PC-3 (cell line): Measurements from ENCODE around the gene CHKA. TPM values are rescaled to one million over a fixed set of nuclear protein-coding genes. Genes with fewer than 3 reads are reported as not detected.

ENCODE experiments used
- ATAC-seq: fragments of 200-7000 bp; cut with Tn5 transposase; 2 replicates; pipeline ENCODE4 v1.9.1; 2020; ENCODE audit warnings: mild to moderate bottlenecking, moderate library complexity
- BruUV-seq: library from RNA; stranded (reverse); fragments of 400-500 nt; replicated peaks from 2 replicates; lab custom pipeline; 2021; lab: Mats Ljungman, UMichigan
- CTCF ChIA-PET: fragments of 300-600 bp; sonication (Branson Sonifier 250); formaldehyde crosslinking; loops from one replicate; lab custom pipeline; 2022; ENCODE audit warnings: antibody characterized with exemption; lab: Charles Lee
- POLR2A ChIA-PET: fragments of 300-600 bp; sonication (Branson Sonifier 250); formaldehyde crosslinking; loops from one replicate; lab custom pipeline; 2022; ENCODE audit warnings: antibody characterized with exemption; ENCODE audit not compliant: unreplicated experiment; lab: Charles Lee
- DNase-seq: peaks from one replicate; pipeline ENCODE4 v3.0.0-alpha.2; 2015
- H2AFZ ChIP-seq: fragments of 300-600 bp; sonication (generic); 2 replicates; pipeline ENCODE4 v1.6.0; 2016; ENCODE audit warnings: antibody characterized with exemption, low read length
- H3F3A ChIP-seq: fragments of 300-600 bp; sonication (generic); one replicate; pipeline ENCODE4 v1.6.0; 2017; ENCODE audit warnings: antibody characterized with exemption, low read length, control low read depth, mild to moderate bottlenecking; ENCODE audit not compliant: unreplicated experiment
- H3K27ac ChIP-seq: fragments of 300-600 bp; sonication (generic); 2 replicates; pipeline ENCODE4 v1.5.1; 2016; ENCODE audit warnings: mild to moderate bottlenecking, low read length
- H3K27me3 ChIP-seq: fragments of 300-600 bp; sonication (generic); 2 replicates; pipeline ENCODE4 v1.6.1; 2016; ENCODE audit warnings: low read length, mixed read lengths
- H3K36me3 ChIP-seq: fragments of 300-600 bp; sonication (generic); 2 replicates; pipeline ENCODE4 v1.6.1; 2016; ENCODE audit warnings: low read depth, mixed run types, low read length, mixed read lengths
- H3K4me1 ChIP-seq: fragments of 300-600 bp; sonication (generic); 2 replicates; pipeline ENCODE4 v1.5.1; 2016; ENCODE audit warnings: low read length; ENCODE audit not compliant: insufficient read depth
- H3K4me2 ChIP-seq: fragments of 300-600 bp; sonication (generic); 2 replicates; pipeline ENCODE4 v1.6.0; 2016; ENCODE audit warnings: low read length
- H3K4me3 ChIP-seq: fragments of 300-600 bp; sonication (generic); 2 replicates; pipeline ENCODE4 v1.5.1; 2016; ENCODE audit warnings: mild to moderate bottlenecking, low read length, mixed read lengths
- H3K79me2 ChIP-seq: fragments of 300-600 bp; sonication (generic); 2 replicates; pipeline ENCODE4 v1.6.1; 2017; ENCODE audit warnings: low read length, mixed read lengths
- H3K9ac ChIP-seq: fragments of 300-600 bp; sonication (generic); 2 replicates; pipeline ENCODE4 v1.6.0; 2016; ENCODE audit warnings: mild to moderate bottlenecking, low read length
- H3K9me2 ChIP-seq: fragments of 300-600 bp; sonication (generic); replicated peaks from 2 replicates; pipeline ENCODE4 v1.6.1; 2016; ENCODE audit warnings: mixed run types, low read length, mixed read lengths
- H3K9me3 ChIP-seq: fragments of 300-600 bp; sonication (generic); 2 replicates; pipeline ENCODE4 v1.6.1; 2016; ENCODE audit warnings: low read length, mixed read lengths
- H4K20me1 ChIP-seq: fragments of 300-600 bp; sonication (generic); 2 replicates; pipeline ENCODE4 v1.6.1; 2016; ENCODE audit warnings: low read length, mixed read lengths
- CTCF ChIP-seq: fragments of 300-600 bp; sonication (generic); conservative IDR thresholded peaks from 2 replicates; pipeline ENCODE4 v1.5.1; 2017; ENCODE audit warnings: antibody characterized with exemption, low read depth, mild to moderate bottlenecking, low read length
- EZH2 ChIP-seq: fragments of 300-600 bp; sonication (generic); IDR thresholded peaks from one replicate; pipeline ENCODE4 v1.6.1; 2017; ENCODE audit warnings: antibody characterized with exemption, mild to moderate bottlenecking, low read length; ENCODE audit not compliant: unreplicated experiment
- EZH2phosphoT487 ChIP-seq: fragments of 300-600 bp; sonication (generic); IDR thresholded peaks from 2 replicates; pipeline ENCODE4 v1.6.1; 2018; ENCODE audit warnings: mild to moderate bottlenecking, antibody characterized with exemption, low read length, borderline replicate concordance
- intact Hi-C: fragments of 100-400 bp; cut with micrococcal nuclease; formaldehyde crosslinking; loops from 2 replicates; pipeline ENCODE4 v1.9.0; 2023
- total RNA-seq: library from RNA; depleted of rRNA; stranded (reverse); fragments of >200 nt; gene quantifications from 2 replicates; pipeline ENCODE4 v1.2.3, GENCODE V29; 2014

Gene CHKA
- total RNA-seq, 1 experiment from 2014 or later, result 57.5 TPM

- Histone ChIP-seq H3K4me2 (no peak overlapping the region), H3F3A (no peaks in the 10 kb centered on the region), H3K9me3 (no peaks in the 10 kb centered on the region), H3K4me3 (no peak overlapping the region), H3K4me1 (no peaks in the 10 kb centered on the region), H3K36me3 (peaks cover 12% of the 10 kb centered on the region; the same call in 1 of the 2 replicates), H3K9ac (no peak overlapping the region), H3K9me2 (no peaks in the 10 kb centered on the region), H4K20me1 (no peaks in the 10 kb centered on the region), H3K27me3 (no peaks in the 10 kb centered on the region), H3K27ac (no peak overlapping the region), H3K79me2 (no peaks in the 10 kb centered on the region), H2AFZ (no peak overlapping the region)
- ChIA-PET POLR2A (no interaction called here), CTCF (no interaction called here)
- ATAC-seq, result no peak
- no peak for DNase-seq
- no peak for TF ChIP-seq CTCF
- TF ChIP-seq EZH2phosphoT487, result no peak
- no peak for TF ChIP-seq EZH2
- intact Hi-C loops, result no loop called here
- no TSS peak for BruUV-seq
Measured at GRCh38 chr11:68047437-68048290, 73.5 kb downstream of the CHKA start.

GRCh38 chr11:68044898-68045351, 76.3 kb downstream of the CHKA start:
- ChIA-PET POLR2A (no interaction called here), CTCF (no interaction called here)
- TF ChIP-seq CTCF (no peak), EZH2 (no peak), EZH2phosphoT487 (no peak)
- Histone ChIP-seq H3K9me3 (no peaks in the 10 kb centered on the region), H3K36me3 (peaks cover 7% of the 10 kb centered on the region; the same call in 1 of the 2 replicates), H3K4me1 (peaks cover 10% of the 10 kb centered on the region), H3K4me3 (no peak overlapping the region), H3K9me2 (no peaks in the 10 kb centered on the region), H3K79me2 (peaks cover 19% of the 10 kb centered on the region), H2AFZ (no peak overlapping the region), H3K27ac (no peak overlapping the region), H3K4me2 (no peak overlapping the region), H3F3A (no peaks in the 10 kb centered on the region), H3K9ac (no peak overlapping the region), H4K20me1 (no peaks in the 10 kb centered on the region), H3K27me3 (no peaks in the 10 kb centered on the region)
- intact Hi-C loops, result no loop called here
- DNase-seq (no peak), ATAC-seq (no peak)
- no TSS peak for BruUV-seq
